MM.1S (cell line): ENCODE results near the gene FRS3.

Experiments used
- CTCF ChIP-seq: fragments of 300-600 bp; sonication (generic); IDR thresholded peaks from 2 replicates; pipeline ENCODE4 v1.5.1; 2016; ENCODE audit warnings: antibody characterized with exemption, low read length, mixed read lengths
- EZH2 ChIP-seq: fragments of 300-600 bp; sonication (generic); optimal IDR thresholded peaks from 2 replicates; pipeline ENCODE3; 2017; ENCODE audit warnings: low read depth, mild to moderate bottlenecking, antibody characterized with exemption, low read length, mixed read lengths

GRCh38 chr6:41821266-41821665 is 41.6 kb upstream of the FRS3 start:
- TF ChIP-seq CTCF (no peak), EZH2 (no peak)
